ENCODE data around the gene GRIA2.
"Not testable (repeated sequence)": the region's sequence is repeated elsewhere in the genome, so short reads cannot be mapped to it uniquely, and the experiment has no call there.

GRIA2 gene

GRCh38 chr4:157220371-157220881 is at the start of gene GRIA2:
Gene GRIA2, plus strand, starts transcription at chr4:157220728. Its CDS starts 315 bp downstream, at chr4:157221043.
- no peaks in the 10 kb centered on the region for H4K20me1 ChIP-seq
- no peaks in the 10 kb centered on the region for H3K27me3 ChIP-seq
- no peak within 1 kb of the TSS for H3K4me2 ChIP-seq
- H3K4me3 ChIP-seq, result no peak within 1 kb of the TSS
- no peaks in the 10 kb centered on the region for H3K36me3 ChIP-seq
- no peaks in the 10 kb centered on the region for H3K4me1 ChIP-seq
- TF ChIP-seq Cebpa-rat (IDR thresholded peaks at IDR 0.05), result no peak
- H3K9me3 ChIP-seq, result peaks cover 31% of the 10 kb centered on the region
- H3K9ac ChIP-seq, result no peak within 1 kb of the TSS
- no peak within 1 kb of the TSS for H3K27ac ChIP-seq

GRCh38 chr4:157172011-157172410 is 48.5 kb upstream of the GRIA2 start:
- Histone ChIP-seq H4K20me1 (no peaks in the 10 kb centered on the region), H3K27me3 (no peaks in the 10 kb centered on the region), H3K27ac (no peak overlapping the region), H3K9me3 (no peaks in the 10 kb centered on the region), H3K36me3 (no peaks in the 10 kb centered on the region), H3K9ac (no peak overlapping the region), H3K4me2 (no peak overlapping the region), H3K4me3 (no peak overlapping the region), H3K4me1 (no peaks in the 10 kb centered on the region)
- no peak for TF ChIP-seq Cebpa-rat (IDR thresholded peaks at IDR 0.05)

GRCh38 chr4:157180268-157180667 is 40.3 kb upstream of the GRIA2 start:
- H3K27ac ChIP-seq, H3K9me3 ChIP-seq, H3K4me3 ChIP-seq, H3K9ac ChIP-seq, H3K4me2 ChIP-seq, H3K36me3 ChIP-seq, H3K27me3 ChIP-seq, H3K4me1 ChIP-seq, H4K20me1 ChIP-seq: not testable (repeated sequence)

- TF ChIP-seq Cebpa-rat (IDR thresholded peaks at IDR 0.05), result no peak
- H3K9me3 ChIP-seq, result no peaks in the 10 kb centered on the region
- no peaks in the 10 kb centered on the region for H3K4me1 ChIP-seq
- no peaks in the 10 kb centered on the region for H4K20me1 ChIP-seq
- H3K4me2 ChIP-seq, result no peak overlapping the region
- H3K9ac ChIP-seq, result no peak overlapping the region
- H3K36me3 ChIP-seq, result no peaks in the 10 kb centered on the region
- no peak overlapping the region for H3K4me3 ChIP-seq
- no peak overlapping the region for H3K27ac ChIP-seq
- H3K27me3 ChIP-seq, result no peaks in the 10 kb centered on the region
These were observed 36.2 kb upstream of the GRIA2 start for GRCh38 chr4:157184300-157184699.

- no peak for TF ChIP-seq Cebpa-rat (IDR thresholded peaks at IDR 0.05)
- no peaks in the 10 kb centered on the region for H3K36me3 ChIP-seq
- H3K27ac ChIP-seq, result no peak overlapping the region
- H3K4me3 ChIP-seq, result no peak overlapping the region
- H3K27me3 ChIP-seq, result no peaks in the 10 kb centered on the region
- no peak overlapping the region for H3K4me2 ChIP-seq
- H3K9me3 ChIP-seq, result no peaks in the 10 kb centered on the region
- no peak overlapping the region for H3K9ac ChIP-seq
- H4K20me1 ChIP-seq, result no peaks in the 10 kb centered on the region
- no peaks in the 10 kb centered on the region for H3K4me1 ChIP-seq
These were observed 35.2 kb upstream of the GRIA2 start for GRCh38 chr4:157185363-157185762.

- H3K36me3 ChIP-seq, result no peaks in the 10 kb centered on the region
These were observed 25.2 kb upstream of the GRIA2 start for GRCh38 chr4:157195374-157195773.

GRCh38 chr4:157196046-157196445 is 24.5 kb upstream of the GRIA2 start:
- Histone ChIP-seq H3K36me3 (no peaks in the 10 kb centered on the region), H3K9ac (no peak overlapping the region), H3K9me3 (no peaks in the 10 kb centered on the region), H3K27me3 (no peaks in the 10 kb centered on the region), H4K20me1 (no peaks in the 10 kb centered on the region), H3K4me1 (no peaks in the 10 kb centered on the region), H3K4me3 (no peak overlapping the region), H3K4me2 (no peak overlapping the region), H3K27ac (no peak overlapping the region)
- TF ChIP-seq Cebpa-rat (IDR thresholded peaks at IDR 0.05), result no peak

More at GRCh38 chr4:157195374-157195773, 25.2 kb upstream of the GRIA2 start:
- no peak overlapping the region for H3K27ac ChIP-seq
- no peaks in the 10 kb centered on the region for H3K27me3 ChIP-seq
- no peaks in the 10 kb centered on the region for H3K9me3 ChIP-seq
- H3K4me3 ChIP-seq, result no peak overlapping the region
- no peak overlapping the region for H3K9ac ChIP-seq
- H3K4me1 ChIP-seq, result no peaks in the 10 kb centered on the region
- H3K4me2 ChIP-seq, result no peak overlapping the region
- TF ChIP-seq Cebpa-rat (IDR thresholded peaks at IDR 0.05), result no peak
- H4K20me1 ChIP-seq, result no peaks in the 10 kb centered on the region

GRCh38 chr4:157204634-157205244 is 15.8 kb upstream of the GRIA2 start:
- Histone ChIP-seq H4K20me1 (no peaks in the 10 kb centered on the region), H3K4me1 (no peaks in the 10 kb centered on the region), H3K36me3 (no peaks in the 10 kb centered on the region), H3K4me2 (no peak overlapping the region), H3K27me3 (no peaks in the 10 kb centered on the region), H3K27ac (no peak overlapping the region), H3K9ac (no peak overlapping the region), H3K4me3 (no peak overlapping the region), H3K9me3 (peaks cover 10% of the 10 kb centered on the region)
- no peak for TF ChIP-seq Cebpa-rat (IDR thresholded peaks at IDR 0.05)

GRCh38 chr4:157217708-157218107 is 2.8 kb upstream of the GRIA2 start:
- no peaks in the 10 kb centered on the region for H3K4me1 ChIP-seq
- no peak overlapping the region for H3K4me2 ChIP-seq
- no peak for TF ChIP-seq Cebpa-rat (IDR thresholded peaks at IDR 0.05)
- no peaks in the 10 kb centered on the region for H3K36me3 ChIP-seq
- no peak overlapping the region for H3K4me3 ChIP-seq
- no peaks in the 10 kb centered on the region for H4K20me1 ChIP-seq
- no peak overlapping the region for H3K27ac ChIP-seq
- peaks cover 30% of the 10 kb centered on the region for H3K9me3 ChIP-seq
- H3K27me3 ChIP-seq, result no peaks in the 10 kb centered on the region
- no peak overlapping the region for H3K9ac ChIP-seq

- no peaks in the 10 kb centered on the region for H3K36me3 ChIP-seq
- peaks cover 31% of the 10 kb centered on the region for H3K9me3 ChIP-seq
- H4K20me1 ChIP-seq, result no peaks in the 10 kb centered on the region
- no peak overlapping the region for H3K4me2 ChIP-seq
- no peak overlapping the region for H3K4me3 ChIP-seq
- no peak for TF ChIP-seq Cebpa-rat (IDR thresholded peaks at IDR 0.05)
- no peaks in the 10 kb centered on the region for H3K4me1 ChIP-seq
- H3K27ac ChIP-seq, result no peak overlapping the region
- H3K27me3 ChIP-seq, result no peaks in the 10 kb centered on the region
- H3K9ac ChIP-seq, result no peak overlapping the region
These were observed 687 bp upstream of the GRIA2 start for GRCh38 chr4:157219711-157220370.

All from BLaER1 (cell line).